NOMO-1 (cell line): ENCODE results near the gene SATB1.
"Not testable (repeated sequence)": the region's sequence is repeated elsewhere in the genome, so short reads cannot be mapped to it uniquely, and the experiment has no call there.

Experiments
- DNase-seq, 2 experiments: peaks; one replicate each; lab custom pipeline; 2025; ENCODE audit not compliant: unreplicated experiment in 2 of 2; lab: John Stamatoyannopoulos, UW

Gene SATB1

DNA sequence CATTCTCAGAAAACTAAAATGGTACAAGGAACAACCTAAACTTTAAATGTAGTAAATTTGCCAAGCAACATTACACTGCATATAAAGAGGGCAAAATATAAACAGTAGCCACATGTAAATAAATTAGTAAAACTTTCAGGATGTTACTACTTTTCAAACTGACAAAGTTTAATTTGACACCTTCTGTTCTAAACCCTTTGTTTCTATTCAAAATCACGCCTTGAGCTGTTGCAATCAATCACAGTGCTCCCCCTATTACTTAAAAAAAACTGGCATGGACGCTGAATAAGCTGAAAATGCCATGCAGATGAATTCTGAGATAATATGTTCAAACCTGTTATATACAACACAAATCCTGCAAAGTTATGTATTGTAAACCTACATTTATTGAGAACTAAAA lies 69.3 kb downstream of the SATB1 start:
- DNase-seq = no peak

DNA sequence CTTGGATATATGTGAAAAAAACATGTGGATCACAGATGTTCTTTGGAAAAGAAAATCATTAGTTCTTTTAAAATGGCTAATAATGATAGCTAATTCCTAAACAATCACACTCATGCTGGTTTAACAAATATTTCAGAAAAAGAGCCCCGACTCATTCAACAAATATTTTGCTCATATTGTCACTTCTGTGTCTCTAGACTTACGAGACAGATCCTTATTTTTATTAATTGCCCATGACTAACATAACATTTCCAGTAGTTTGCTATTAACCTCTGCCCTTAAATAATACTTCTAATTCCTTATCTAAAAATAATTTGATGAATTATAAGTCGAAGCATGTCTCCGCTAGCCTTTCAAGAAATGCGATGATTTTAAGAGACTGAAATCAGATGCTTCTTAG lies 70.4 kb downstream of the SATB1 start:
- no peak for DNase-seq

- no peak for DNase-seq
These were observed 73.1 kb downstream of the SATB1 start for GRCh38 chr3:18351823-18352744.

DNA sequence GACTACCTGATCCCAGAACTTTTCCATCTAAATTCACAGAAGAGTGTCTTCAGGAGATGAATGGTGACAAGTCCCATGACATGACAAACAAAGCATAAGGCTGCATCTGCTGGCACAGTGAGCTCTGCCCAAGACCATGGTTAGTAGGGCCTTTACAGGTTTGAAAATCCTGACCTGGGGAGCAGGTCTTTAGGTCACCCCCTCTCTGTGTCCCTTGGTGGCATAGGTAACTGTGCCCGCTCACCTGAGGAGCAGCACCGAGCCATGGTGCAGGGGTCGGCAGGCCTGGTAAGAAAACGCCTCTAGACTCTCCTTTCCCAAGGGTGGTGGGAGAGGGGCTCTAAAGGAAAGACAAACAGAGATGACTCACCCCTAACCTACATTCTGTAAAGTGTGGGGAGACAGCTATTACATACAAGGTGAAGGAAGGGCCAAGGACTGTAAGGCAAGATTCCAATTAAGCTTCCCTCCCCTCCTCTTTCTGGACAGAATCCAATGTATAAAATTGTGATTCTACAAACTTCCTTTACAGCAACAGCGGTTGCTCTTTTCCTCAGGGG lies 74.0 kb downstream of the SATB1 start:
- DNase-seq = no peak

DNA sequence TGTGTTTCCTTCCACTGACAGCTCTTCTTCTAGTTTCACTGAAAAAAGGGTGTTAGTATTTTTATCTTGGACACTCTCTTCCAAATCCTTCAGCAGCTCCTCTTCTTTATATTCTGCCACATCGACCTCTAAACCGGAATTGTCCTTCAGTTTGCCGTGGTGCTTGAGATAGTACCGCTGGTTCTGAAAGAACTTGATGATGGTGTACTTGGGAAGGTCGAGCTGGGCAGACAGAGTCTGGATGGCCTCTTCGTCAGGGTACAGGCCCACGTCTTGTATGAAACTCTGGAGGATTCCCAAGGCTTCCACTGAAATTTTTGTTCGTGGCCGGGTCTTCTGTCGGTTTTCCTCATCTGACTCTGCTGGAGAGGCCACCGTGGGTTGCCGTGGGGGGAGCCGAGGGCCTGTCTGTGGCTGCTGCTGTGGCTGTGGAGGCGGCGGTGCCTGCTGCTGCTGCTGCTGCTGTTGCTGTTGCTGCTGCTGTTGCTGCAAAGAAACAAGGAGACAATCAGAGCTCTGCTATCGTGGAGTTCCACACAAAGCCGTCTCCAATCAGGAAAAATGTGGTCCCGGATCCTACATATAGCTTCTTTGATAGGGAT lies 75.8 kb downstream of the SATB1 start:
- no peak for DNase-seq

GRCh38 chr3:18346097-18346496 lies 79.0 kb downstream of the SATB1 start:
- DNase-seq = no peak

- DNase-seq = no peak
These were observed 80.1 kb downstream of the SATB1 start for GRCh38 chr3:18345015-18345367.

DNA sequence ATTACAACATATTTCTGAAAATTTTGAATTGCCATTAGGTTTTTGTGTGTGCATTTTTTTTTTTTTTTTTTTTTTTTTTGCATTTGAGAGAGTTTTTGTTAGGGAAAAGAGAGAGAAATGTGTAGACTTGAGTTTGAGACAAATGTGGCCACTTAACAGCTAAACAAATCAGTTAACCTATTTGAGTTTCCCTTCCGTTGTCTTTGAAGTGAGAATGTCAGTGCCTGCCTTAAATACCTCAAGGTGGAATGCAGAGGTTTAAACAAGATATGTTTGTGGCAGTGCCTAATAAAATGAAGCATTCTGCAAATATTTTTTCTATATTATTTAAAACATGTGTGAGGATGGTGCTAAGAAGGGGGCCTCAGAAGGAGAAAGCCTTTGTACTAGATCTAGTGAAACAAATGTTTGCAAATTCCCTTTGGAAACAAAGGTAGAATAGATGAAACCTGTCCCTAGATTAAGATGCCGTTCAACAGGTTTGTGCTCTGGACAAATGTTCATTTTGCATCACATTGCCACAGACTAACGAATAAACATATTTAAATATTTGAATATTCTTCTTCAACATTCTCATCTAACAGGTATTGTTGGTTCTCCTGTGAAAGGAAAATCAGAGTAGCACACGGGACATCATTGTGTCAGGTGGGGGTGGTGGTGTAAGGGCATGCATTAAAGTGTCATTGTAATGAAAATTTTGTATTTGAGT lies 80.7 kb downstream of the SATB1 start:
- DNase-seq = no peak

GRCh38 chr3:18343809-18344208 lies 81.3 kb downstream of the SATB1 start:
- no peak for DNase-seq

DNA sequence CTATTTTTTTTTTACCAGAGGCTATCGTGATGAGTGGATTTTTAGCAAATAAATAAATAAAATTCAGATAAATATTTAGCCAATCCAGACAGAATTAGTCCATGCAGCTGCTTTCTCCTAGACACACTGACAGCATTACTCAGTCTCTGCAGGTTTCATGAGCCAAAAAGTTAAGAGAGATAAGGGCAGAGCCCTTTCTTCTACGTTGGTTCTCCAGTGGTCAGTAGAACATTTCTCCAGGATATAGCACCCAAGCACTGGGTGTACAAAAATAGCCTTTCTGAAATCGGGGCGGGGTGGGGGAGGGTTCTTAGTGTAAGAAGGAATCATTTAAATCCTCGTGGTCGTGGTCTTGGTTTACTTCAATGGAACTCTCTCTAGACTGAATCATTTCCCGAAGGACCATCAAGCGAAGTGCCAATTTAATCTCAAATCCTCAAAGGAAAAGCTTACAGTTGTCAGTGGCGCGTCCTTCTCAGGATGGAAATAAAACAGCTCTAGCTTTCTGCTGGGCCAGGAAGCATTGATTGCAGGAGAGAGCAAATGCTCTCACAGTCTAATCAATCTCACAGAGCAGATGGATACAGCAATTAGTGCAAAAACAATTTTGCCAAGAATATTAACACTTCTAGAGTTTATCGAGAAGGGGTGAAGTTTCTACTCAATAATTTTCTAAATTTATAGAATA lies 86.2 kb downstream of the SATB1 start:
- no peak for DNase-seq

DNA sequence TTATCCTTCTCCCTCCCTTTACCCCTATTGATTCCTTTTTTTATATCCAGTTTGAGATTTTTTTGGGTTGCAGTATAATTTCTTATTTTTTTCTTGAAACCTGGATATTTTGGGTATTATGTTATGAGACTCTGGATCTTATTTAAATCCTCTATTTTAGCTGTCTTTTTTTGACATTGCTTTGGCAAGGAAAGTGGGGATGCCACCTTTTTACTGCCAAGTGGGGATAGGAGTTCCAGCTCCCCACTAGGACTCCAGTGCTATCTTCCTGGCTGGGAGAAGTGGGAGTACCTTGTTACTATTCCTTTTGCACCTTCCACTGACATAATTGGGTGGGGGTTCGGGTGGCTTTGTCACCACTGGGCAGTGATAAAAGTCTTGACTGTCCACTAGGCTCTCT lies 87.9 kb downstream of the SATB1 start:
- no peak for DNase-seq

- peak; percentile 67 to 92 for DNase-seq
These were observed 90.1 kb downstream of the SATB1 start for GRCh38 chr3:18334837-18335601.

GRCh38 chr3:18330772-18331441 lies 94.2 kb downstream of the SATB1 start:
- not testable (repeated sequence) for DNase-seq

GRCh38 chr3:18308096-18308650 lies 117.0 kb downstream of the SATB1 start:
- DNase-seq = no peak

DNA sequence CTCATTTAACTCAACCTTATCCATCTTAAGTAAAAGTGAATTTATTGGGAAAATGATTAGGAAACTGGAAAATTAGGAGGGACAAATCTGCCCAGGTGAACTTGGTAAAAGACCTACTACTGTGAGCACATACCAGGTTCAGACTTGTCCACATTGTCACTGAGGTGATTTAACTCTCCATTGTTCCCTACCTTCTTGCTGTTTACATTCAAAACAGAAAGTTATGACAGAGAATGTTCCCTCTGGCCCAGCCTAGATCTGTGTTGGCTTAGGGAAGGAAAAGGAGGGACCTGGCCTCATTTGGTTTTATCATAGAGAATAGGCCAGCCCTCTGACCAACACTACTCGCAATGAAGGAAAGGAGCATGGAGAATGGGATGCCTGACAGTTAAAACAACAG lies 117.6 kb downstream of the SATB1 start:
- DNase-seq = no peak

GRCh38 chr3:18302517-18302916 lies 122.6 kb downstream of the SATB1 start:
- DNase-seq = no peak

GRCh38 chr3:18301781-18302180 lies 123.4 kb downstream of the SATB1 start:
- DNase-seq = no peak

DNA sequence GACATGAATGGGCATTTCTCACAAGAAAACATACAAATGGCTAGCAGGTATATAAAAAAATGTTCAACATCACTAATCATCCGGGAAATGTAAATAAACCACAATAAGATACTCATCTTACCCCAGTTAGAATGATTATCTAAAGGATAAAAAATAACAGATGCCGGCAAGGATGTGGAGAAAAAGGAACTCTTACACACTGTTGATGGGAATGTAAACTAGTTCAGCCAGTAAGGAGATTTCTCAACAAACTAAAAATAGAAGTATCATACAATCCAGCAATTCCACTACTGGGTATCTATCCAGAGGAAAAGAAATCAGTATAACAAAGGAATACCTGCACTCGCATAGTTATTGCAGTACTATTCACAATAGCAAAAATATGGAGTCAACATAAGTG lies 124.2 kb downstream of the SATB1 start:
- DNase-seq = no peak

- DNase-seq = no peak
These were observed 128.0 kb downstream of the SATB1 start for GRCh38 chr3:18297126-18297525.
